Loucy (cell line): ENCODE results near the gene ZNF22.

Experiments used
- H2AFZ ChIP-seq: fragments of 200-600 bp; sonication (generic); 2 replicates; pipeline ENCODE4 v1.6.0; 2016; ENCODE audit warnings: antibody characterized with exemption, mild to moderate bottlenecking, low read length, moderate library complexity
- H3F3A ChIP-seq: fragments of 200-600 bp; 2 replicates; pipeline ENCODE4 v1.6.0; 2016; ENCODE audit warnings: antibody characterized with exemption, low read depth, mild to moderate bottlenecking
- H3K27me3 ChIP-seq: fragments of 200-600 bp; sonication (generic); 2 replicates; pipeline ENCODE4 v1.6.1; 2014; ENCODE audit warnings: low read length, mild to moderate bottlenecking; ENCODE audit not compliant: insufficient read depth, poor library complexity, severe bottlenecking
- H3K36me3 ChIP-seq: fragments of 200-600 bp; sonication (generic); 2 replicates; pipeline ENCODE4 v1.6.1; 2016; ENCODE audit warnings: low read length; ENCODE audit not compliant: insufficient read depth
- H3K4me1 ChIP-seq: fragments of 200-600 bp; sonication (generic); 2 replicates; pipeline ENCODE4 v1.5.1; 2014; ENCODE audit warnings: low read length, mild to moderate bottlenecking; ENCODE audit not compliant: insufficient read depth, poor library complexity, severe bottlenecking
- H3K4me2 ChIP-seq: fragments of 200-600 bp; sonication (generic); 2 replicates; pipeline ENCODE4 v1.6.0; 2014; ENCODE audit warnings: antibody characterized with exemption, low read length, low read depth, mild to moderate bottlenecking; ENCODE audit not compliant: poor library complexity, severe bottlenecking
- H3K4me3 ChIP-seq: fragments of 200-600 bp; sonication (generic); 2 replicates; pipeline ENCODE4 v1.5.1; 2014; ENCODE audit warnings: low read length, mild to moderate bottlenecking, mixed read lengths; ENCODE audit not compliant: poor library complexity, severe bottlenecking
- H3K79me2 ChIP-seq: fragments of 200-600 bp; sonication (generic); 2 replicates; pipeline ENCODE4 v1.6.1; 2014; ENCODE audit warnings: low read length; ENCODE audit not compliant: insufficient read depth
- H3K9ac ChIP-seq: fragments of 200-600 bp; sonication (generic); 2 replicates; pipeline ENCODE4 v1.6.0; 2014; ENCODE audit warnings: mild to moderate bottlenecking, low read depth, low read length, moderate library complexity; ENCODE audit not compliant: poor library complexity, severe bottlenecking
- H3K9me2 ChIP-seq: fragments of 200-600 bp; sonication (generic); replicated peaks from 2 replicates; pipeline ENCODE4 v1.6.1; 2016; ENCODE audit warnings: low read depth, low read length, mixed read lengths
- H3K9me3 ChIP-seq: fragments of 200-600 bp; sonication (generic); 2 replicates; pipeline ENCODE4 v1.6.1; 2014; ENCODE audit warnings: mild to moderate bottlenecking, antibody characterized with exemption, low read length, low read depth; ENCODE audit not compliant: insufficient read depth
- H4K20me1 ChIP-seq: fragments of 200-600 bp; sonication (generic); 2 replicates; pipeline ENCODE4 v1.6.0; 2014; ENCODE audit warnings: antibody characterized with exemption, low read length, mild to moderate bottlenecking; ENCODE audit not compliant: insufficient read depth, poor library complexity, severe bottlenecking
- CTCF ChIP-seq: fragments of 200-600 bp; sonication (generic); conservative IDR thresholded peaks from 2 replicates; pipeline ENCODE4 v1.5.1; 2014; ENCODE audit warnings: mild to moderate bottlenecking, antibody characterized with exemption, low read length
- EZH2phosphoT487 ChIP-seq: fragments of 200-600 bp; IDR thresholded peaks from 2 replicates; pipeline ENCODE4 v1.6.1; 2018; ENCODE audit warnings: antibody characterized with exemption, mild to moderate bottlenecking, moderate library complexity, borderline replicate concordance

The ZNF22 gene

GRCh38 chr10:44969854-44970253, 30.9 kb upstream of the ZNF22 start:
- H3K79me2 ChIP-seq = no peaks in the 10 kb centered on the region
- H3F3A ChIP-seq = no peaks in the 10 kb centered on the region
- no peaks in the 10 kb centered on the region for H4K20me1 ChIP-seq
- H3K4me2 ChIP-seq = no peak overlapping the region
- H3K9me3 ChIP-seq = no peaks in the 10 kb centered on the region
- H3K9ac ChIP-seq = no peak overlapping the region
- H3K4me3 ChIP-seq = no peak overlapping the region
- peaks cover 55% of the 10 kb centered on the region for H3K4me1 ChIP-seq
- H3K36me3 ChIP-seq = no peaks in the 10 kb centered on the region
- no peaks in the 10 kb centered on the region for H3K27me3 ChIP-seq
- no peaks in the 10 kb centered on the region for H3K9me2 ChIP-seq
- no peak for TF ChIP-seq EZH2phosphoT487
- no peak for TF ChIP-seq CTCF
- H2AFZ ChIP-seq = no peak overlapping the region

GRCh38 chr10:44970812-44971395, 29.8 kb upstream of the ZNF22 start:
- Histone ChIP-seq H2AFZ (no peak overlapping the region), H4K20me1 (no peaks in the 10 kb centered on the region), H3K79me2 (no peaks in the 10 kb centered on the region), H3K4me2 (no peak overlapping the region), H3K4me3 (no peak overlapping the region), H3K27me3 (no peaks in the 10 kb centered on the region), H3K9ac (no peak overlapping the region), H3K36me3 (no peaks in the 10 kb centered on the region), H3F3A (no peaks in the 10 kb centered on the region), H3K9me3 (no peaks in the 10 kb centered on the region), H3K4me1 (peaks cover 57% of the 10 kb centered on the region), H3K9me2 (no peaks in the 10 kb centered on the region)
- TF ChIP-seq EZH2phosphoT487 = no peak
- TF ChIP-seq CTCF = no peak

GRCh38 chr10:44971434-44971833, 29.3 kb upstream of the ZNF22 start:
- no peaks in the 10 kb centered on the region for H3K9me3 ChIP-seq
- no peaks in the 10 kb centered on the region for H3K9me2 ChIP-seq
- H3K9ac ChIP-seq = no peak overlapping the region
- no peak overlapping the region for H3K4me3 ChIP-seq
- no peak overlapping the region for H2AFZ ChIP-seq
- H3K4me1 ChIP-seq = peaks cover 55% of the 10 kb centered on the region
- no peaks in the 10 kb centered on the region for H4K20me1 ChIP-seq
- H3K4me2 ChIP-seq = no peak overlapping the region
- H3K79me2 ChIP-seq = no peaks in the 10 kb centered on the region
- no peaks in the 10 kb centered on the region for H3K36me3 ChIP-seq
- no peaks in the 10 kb centered on the region for H3K27me3 ChIP-seq
- H3F3A ChIP-seq = no peaks in the 10 kb centered on the region
- TF ChIP-seq CTCF (no peak), EZH2phosphoT487 (no peak)
